Temporal lobe (tissue), 2 donors: ENCODE data around the gene PTF1A. TPM values are rescaled to one million over a fixed set of nuclear protein-coding genes. Genes with fewer than 3 reads are reported as not detected.

Source experiments
- small RNA-seq: library from RNA; depleted of rRNA; stranded (forward); fragments of <200 nt; gene quantifications from one replicate; pipeline ENCODE3, GENCODE V24; 2014; ENCODE audit warnings: low replicate concordance
- total RNA-seq: library from RNA; depleted of rRNA; stranded (reverse); fragments of >200 nt; gene quantifications from one replicate; pipeline ENCODE4 v1.2.3, GENCODE V29; 2014

PTF1A gene
- total RNA-seq, 1 donor from 2014 or later, result not detected

Small RNAs within 50 kb of the gene (small RNA-seq; reads per million reads assigned to genes)
- gene RF00561, result not detected

Other genes with a start within 250 kb of the PTF1A start
- gene MSRB2, start 96.7 kb upstream of the PTF1A start, total RNA-seq, result 16.0 TPM
- 0.25 TPM for gene C10orf67, start 152.5 kb downstream of the PTF1A start, total RNA-seq
- gene OTUD1, start 246.8 kb downstream of the PTF1A start, total RNA-seq, result 12.8 TPM